Mesothelial cell of epicardium (in vitro differentiated cells): ENCODE measurements around the gene IGF2BP3. TPM values are rescaled to one million over a fixed set of nuclear protein-coding genes. Genes with fewer than 3 reads are reported as not detected.
A peak's percentile ranks its signal among the peaks of the same experiment; 100 is the strongest.

Source experiments
- DNase-seq, 2 experiments: peaks; one replicate each; pipeline ENCODE4 v3.0.0; 2021; ENCODE audit warnings: low spot score in 2 of 2; ENCODE audit not compliant: unreplicated experiment in 2 of 2
- H3K27ac Mint-ChIP-seq: 2 replicates; pipeline ENCODE4 v1.8.0; 2021; ENCODE audit warnings: mixed read lengths
- H3K27me3 Mint-ChIP-seq: 2 replicates; pipeline ENCODE4 v1.8.0; 2021; ENCODE audit warnings: low read depth, mixed read lengths
- H3K36me3 Mint-ChIP-seq: 2 replicates; pipeline ENCODE4 v1.8.0; 2021; ENCODE audit warnings: mixed read lengths
- H3K4me1 Mint-ChIP-seq: 2 replicates; pipeline ENCODE4 v1.8.0; 2021; ENCODE audit warnings: mixed read lengths
- H3K4me3 Mint-ChIP-seq: 2 replicates; pipeline ENCODE4 v1.8.0; 2021; ENCODE audit warnings: mild to moderate bottlenecking, moderate library complexity, mixed read lengths
- H3K9me3 Mint-ChIP-seq: 2 replicates; pipeline ENCODE4 v1.8.0; 2021; ENCODE audit warnings: mixed read lengths
- CTCF ChIP-seq: fragments of 200-600 bp; sonication (generic); IDR thresholded peaks from one replicate; pipeline ENCODE4 v1.5.0; 2021; ENCODE audit warnings: antibody characterized with exemption; ENCODE audit not compliant: unreplicated experiment
- total RNA-seq: library from RNA; stranded (reverse); gene quantifications from 3 replicates; pipeline ENCODE4 v1.2.1, GENCODE V29; 2021

Gene IGF2BP3
- total RNA-seq, 1 donor from 2014 or later, result 91.3 TPM

- Mint-ChIP-seq H3K27ac (peak overlapping the region; percentile 31), H3K27me3 (no peaks in the 10 kb centered on the region), H3K4me3 (no peak overlapping the region), H3K9me3 (no peaks in the 10 kb centered on the region), H3K36me3 (peaks cover 13% of the 10 kb centered on the region), H3K4me1 (peaks cover 6% of the 10 kb centered on the region)
- TF ChIP-seq CTCF, result no peak
- DNase-seq, result no peak
Measured at GRCh38 chr7:23397241-23397640, 73.0 kb downstream of the IGF2BP3 start.

GRCh38 chr7:23396222-23397015 is 73.9 kb downstream of the IGF2BP3 start:
- H3K4me1 Mint-ChIP-seq, result peaks cover 6% of the 10 kb centered on the region
- no peak for TF ChIP-seq CTCF
- H3K27ac Mint-ChIP-seq, result peak overlapping the region; percentile 7
- no peaks in the 10 kb centered on the region for H3K27me3 Mint-ChIP-seq
- peaks cover 13% of the 10 kb centered on the region for H3K36me3 Mint-ChIP-seq
- H3K4me3 Mint-ChIP-seq, result no peak overlapping the region
- DNase-seq, result no peak
- H3K9me3 Mint-ChIP-seq, result no peaks in the 10 kb centered on the region

- H3K27me3 Mint-ChIP-seq, result no peaks in the 10 kb centered on the region
- H3K9me3 Mint-ChIP-seq, result no peaks in the 10 kb centered on the region
- no peak overlapping the region for H3K4me3 Mint-ChIP-seq
- DNase-seq, result no peak
- peak overlapping the region; percentile 12 for H3K27ac Mint-ChIP-seq
- TF ChIP-seq CTCF, result no peak
- peaks cover 10% of the 10 kb centered on the region for H3K36me3 Mint-ChIP-seq
- H3K4me1 Mint-ChIP-seq, result peaks cover 8% of the 10 kb centered on the region
Measured at GRCh38 chr7:23394488-23395171, 75.7 kb downstream of the IGF2BP3 start.

GRCh38 chr7:23393636-23394035 is 76.7 kb downstream of the IGF2BP3 start:
- no peaks in the 10 kb centered on the region for H3K9me3 Mint-ChIP-seq
- no peak overlapping the region for H3K27ac Mint-ChIP-seq
- no peak for TF ChIP-seq CTCF
- DNase-seq, result no peak
- no peak overlapping the region for H3K4me3 Mint-ChIP-seq
- peaks cover 8% of the 10 kb centered on the region for H3K4me1 Mint-ChIP-seq
- H3K27me3 Mint-ChIP-seq, result no peaks in the 10 kb centered on the region
- H3K36me3 Mint-ChIP-seq, result peaks cover 13% of the 10 kb centered on the region

- peaks cover 22% of the 10 kb centered on the region for H3K36me3 Mint-ChIP-seq
- H3K27me3 Mint-ChIP-seq, result no peaks in the 10 kb centered on the region
- no peak for DNase-seq
- peaks cover 3% of the 10 kb centered on the region for H3K4me1 Mint-ChIP-seq
- no peak overlapping the region for H3K27ac Mint-ChIP-seq
- H3K4me3 Mint-ChIP-seq, result no peak overlapping the region
- no peak for TF ChIP-seq CTCF
- H3K9me3 Mint-ChIP-seq, result no peaks in the 10 kb centered on the region
Measured at GRCh38 chr7:23389701-23390100, 80.6 kb downstream of the IGF2BP3 start.
